Activated B cell treated with CpG ODN at 0.5 μM for 24 hours (primary cell): ENCODE results near the gene ADAM33. TPM values are rescaled to one million over a fixed set of nuclear protein-coding genes. Genes with fewer than 3 reads are reported as not detected.

Experiments
- ATAC-seq: fragments of 200-7000 bp; cut with Tn5 transposase; one replicate; pipeline ENCODE4 v1.10.0; 2021; ENCODE audit warnings: low read depth, mild to moderate bottlenecking, moderate library complexity
- CTCF ChIA-PET: fragments of 350-600 bp; sonication (Branson Sonifier 250); formaldehyde crosslinking; loops from one replicate; lab custom pipeline; 2021; ENCODE audit warnings: antibody characterized with exemption; lab: Charles Lee
- POLR2A ChIA-PET: fragments of 350-600 bp; sonication (Branson Sonifier 250); formaldehyde crosslinking; loops from one replicate; lab custom pipeline; 2021; ENCODE audit warnings: antibody characterized with exemption; lab: Charles Lee
- DNase-seq: peaks from one replicate; pipeline ENCODE4 v3.0.0; 2022
- H3K27ac Mint-ChIP-seq: one replicate; pipeline ENCODE4 v1.8.0; 2020; ENCODE audit warnings: mixed read lengths
- H3K27me3 Mint-ChIP-seq: one replicate; pipeline ENCODE4 v1.8.0; 2021; ENCODE audit warnings: mixed read lengths
- H3K36me3 Mint-ChIP-seq: one replicate; pipeline ENCODE4 v1.8.0; 2021; ENCODE audit warnings: low read depth, mixed read lengths
- H3K4me1 Mint-ChIP-seq: one replicate; pipeline ENCODE4 v1.8.0; 2021; ENCODE audit warnings: mixed read lengths
- H3K4me3 Mint-ChIP-seq: one replicate; pipeline ENCODE4 v1.8.0; 2020; ENCODE audit warnings: mild to moderate bottlenecking, mixed read lengths
- H3K9me3 Mint-ChIP-seq: one replicate; pipeline ENCODE4 v1.8.0; 2020; ENCODE audit warnings: mixed read lengths
- CTCF ChIP-seq: fragments of 200-600 bp; IDR thresholded peaks from one replicate; pipeline ENCODE4 v1.8.0; 2022; ENCODE audit warnings: antibody characterized with exemption, mild to moderate bottlenecking
- intact Hi-C: fragments of 100-400 bp; cut with micrococcal nuclease; formaldehyde crosslinking; loops from one replicate; pipeline ENCODE4 v1.15.1; 2024
- total RNA-seq: library from RNA; stranded (reverse); gene quantifications from 2 replicates; pipeline ENCODE4 v1.2.3, GENCODE V29; 2022

ADAM33 gene
- total RNA-seq, 1 donor from 2014 or later = not detected

GRCh38 chr20:3629893-3630292, 51.9 kb downstream of the ADAM33 start:
- intact Hi-C loops = no loop called here
- no peak for DNase-seq
- Mint-ChIP-seq H3K27ac (no peak overlapping the region), H3K9me3 (no peaks in the 10 kb centered on the region), H3K4me1 (no peaks in the 10 kb centered on the region), H3K27me3 (no peaks in the 10 kb centered on the region), H3K4me3 (no peak overlapping the region), H3K36me3 (peaks cover 41% of the 10 kb centered on the region)
- no peak for TF ChIP-seq CTCF
- ChIA-PET POLR2A (interaction anchor here (0.6 kb wide), 2 partner anchors 21 to 73 kb away, joined by 3 to 6 read pairs; no protein-coding TSS in a partner anchor), CTCF (no interaction called here)
- ATAC-seq = no peak

DNA sequence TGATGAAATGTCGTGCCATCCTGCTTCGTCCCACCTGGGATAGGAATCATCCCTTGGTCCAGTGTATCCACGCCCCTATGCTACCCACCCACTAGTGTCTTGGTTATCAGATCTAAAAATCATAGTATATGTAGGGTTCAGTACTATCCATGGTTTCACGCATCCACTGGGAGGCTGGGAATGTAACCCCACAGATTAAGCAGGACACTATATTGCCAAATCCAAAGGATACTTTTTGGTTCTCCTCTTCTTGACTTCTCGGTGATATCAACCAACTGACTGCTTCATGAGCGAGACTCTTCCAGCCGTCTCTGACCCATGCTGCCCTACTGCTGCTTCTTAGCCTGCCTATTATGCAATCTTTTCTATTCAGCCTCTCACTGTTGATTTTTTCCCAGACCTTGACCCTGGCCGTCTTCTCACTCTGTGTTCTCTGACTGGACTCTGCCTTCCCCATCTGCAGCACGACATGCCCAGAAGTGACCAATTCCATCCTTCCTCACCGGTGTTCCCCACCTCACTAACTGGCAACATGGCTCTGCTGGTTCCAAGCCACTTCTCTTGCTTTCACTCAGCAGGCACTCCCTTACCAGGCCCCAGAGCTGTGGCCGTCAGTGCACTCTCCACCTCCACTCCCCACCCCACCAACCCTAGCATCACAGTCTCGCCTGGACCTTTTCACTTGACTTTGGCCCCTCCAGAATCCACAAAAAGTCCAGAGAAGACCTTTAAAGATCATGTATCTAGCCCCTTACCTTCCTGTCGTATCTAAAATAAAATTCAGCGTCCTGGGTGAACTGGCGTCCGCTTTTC, 53.1 kb downstream of the ADAM33 start:
- ChIA-PET POLR2A (no interaction called here), CTCF (no interaction called here)
- Mint-ChIP-seq H3K4me3 (no peak overlapping the region), H3K4me1 (no peaks in the 10 kb centered on the region), H3K36me3 (peaks cover 45% of the 10 kb centered on the region), H3K9me3 (no peaks in the 10 kb centered on the region), H3K27ac (no peak overlapping the region), H3K27me3 (no peaks in the 10 kb centered on the region)
- intact Hi-C loops = no loop called here
- ATAC-seq = no peak
- TF ChIP-seq CTCF = no peak
- no peak for DNase-seq

DNA sequence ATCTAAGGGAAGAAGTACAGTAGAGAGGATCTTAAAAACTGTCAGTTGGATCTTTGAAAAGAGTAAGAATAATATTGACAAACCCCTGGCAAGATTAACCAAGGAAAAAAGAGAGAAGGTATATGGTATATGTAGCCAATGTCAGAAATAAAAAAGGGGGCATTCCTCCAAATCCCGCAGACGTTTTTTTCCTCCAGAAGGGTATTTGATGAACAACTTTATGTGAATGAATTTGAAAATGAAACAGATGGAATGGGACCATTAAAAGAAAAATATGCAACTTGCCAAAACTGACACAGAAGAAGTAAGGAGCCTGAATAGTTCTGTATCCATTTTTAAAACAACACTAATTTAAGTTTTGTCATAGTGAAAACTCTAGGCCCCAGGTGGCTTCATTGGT, 54.3 kb downstream of the ADAM33 start:
- intact Hi-C loops = no loop called here
- H3K4me1 Mint-ChIP-seq = no peaks in the 10 kb centered on the region
- H3K36me3 Mint-ChIP-seq = peaks cover 43% of the 10 kb centered on the region
- no peak overlapping the region for H3K27ac Mint-ChIP-seq
- DNase-seq (no peak), ATAC-seq (no peak)
- H3K27me3 Mint-ChIP-seq = no peaks in the 10 kb centered on the region
- CTCF ChIA-PET = no interaction called here
- no peaks in the 10 kb centered on the region for H3K9me3 Mint-ChIP-seq
- TF ChIP-seq CTCF = no peak
- POLR2A ChIA-PET = no interaction called here
- H3K4me3 Mint-ChIP-seq = no peak overlapping the region

GRCh38 chr20:3622406-3622805, 59.4 kb downstream of the ADAM33 start:
- intact Hi-C loops = no loop called here
- POLR2A ChIA-PET = no interaction called here

More at GRCh38 chr20:3622406-3622805, 59.4 kb downstream of the ADAM33 start:
- DNase-seq (no peak), ATAC-seq (no peak)
- Mint-ChIP-seq H3K4me1 (no peaks in the 10 kb centered on the region), H3K4me3 (no peak overlapping the region), H3K9me3 (no peaks in the 10 kb centered on the region), H3K27me3 (no peaks in the 10 kb centered on the region), H3K36me3 (peaks cover 24% of the 10 kb centered on the region), H3K27ac (no peak overlapping the region)
- no peak for TF ChIP-seq CTCF
- CTCF ChIA-PET = no interaction called here
